NCI-H460 (cell line): Measurements from ENCODE around the gene WBP1. TPM values are rescaled to one million over a fixed set of nuclear protein-coding genes. Genes with fewer than 3 reads are reported as not detected.
"Not testable (repeated sequence)": the region's sequence is repeated elsewhere in the genome, so short reads cannot be mapped to it uniquely, and the experiment has no call there.

Source experiments
- DNase-seq: peaks from one replicate; pipeline ENCODE4 v3.0.0-alpha.2; 2016; ENCODE audit warnings: low read depth; ENCODE audit errors: extremely low read depth
- total RNA-seq: library from RNA; depleted of rRNA; stranded (reverse); fragments of >200 nt; shearing (Covaris generic); gene quantifications from 2 replicates; pipeline ENCODE4 v1.2.3, GENCODE V29; 2014

WBP1 gene
- total RNA-seq, 1 experiment from 2014 or later, result 44.2 TPM

- DNase-seq, result no peak
These were observed 32.0 kb upstream of the WBP1 start for GRCh38 chr2:74426181-74426758.

- no peak for DNase-seq
These were observed 30.7 kb upstream of the WBP1 start for GRCh38 chr2:74427551-74427950.

- no peak for DNase-seq
These were observed 29.6 kb upstream of the WBP1 start for GRCh38 chr2:74428675-74429074.

GRCh38 chr2:74429487-74430451, 28.5 kb upstream of the WBP1 start:
- no peak for DNase-seq

DNA sequence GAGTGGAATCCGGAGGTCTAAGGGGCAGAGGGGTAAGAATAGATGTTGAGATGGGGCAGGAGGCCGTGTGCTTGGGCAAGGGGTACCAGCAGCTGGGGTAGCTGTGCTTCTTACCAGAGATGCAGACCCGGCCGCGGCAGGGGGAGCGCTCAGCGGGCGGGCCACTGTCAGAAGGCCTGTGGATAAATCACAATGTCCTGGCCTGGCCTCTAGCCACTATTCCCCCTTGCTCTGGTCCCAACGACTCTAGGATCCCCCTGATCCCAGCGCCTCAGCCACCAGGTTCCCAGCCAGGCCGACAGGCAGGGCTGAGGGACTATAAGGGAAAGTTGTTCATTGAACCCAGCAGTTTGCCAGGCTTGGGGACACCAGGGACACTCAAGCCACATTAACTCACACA, 27.7 kb upstream of the WBP1 start:
- DNase-seq, result no peak

GRCh38 chr2:74436111-74436805, 22.0 kb upstream of the WBP1 start:
- DNase-seq, result no peak

GRCh38 chr2:74436848-74437695, 21.2 kb upstream of the WBP1 start:
- no peak for DNase-seq

DNA sequence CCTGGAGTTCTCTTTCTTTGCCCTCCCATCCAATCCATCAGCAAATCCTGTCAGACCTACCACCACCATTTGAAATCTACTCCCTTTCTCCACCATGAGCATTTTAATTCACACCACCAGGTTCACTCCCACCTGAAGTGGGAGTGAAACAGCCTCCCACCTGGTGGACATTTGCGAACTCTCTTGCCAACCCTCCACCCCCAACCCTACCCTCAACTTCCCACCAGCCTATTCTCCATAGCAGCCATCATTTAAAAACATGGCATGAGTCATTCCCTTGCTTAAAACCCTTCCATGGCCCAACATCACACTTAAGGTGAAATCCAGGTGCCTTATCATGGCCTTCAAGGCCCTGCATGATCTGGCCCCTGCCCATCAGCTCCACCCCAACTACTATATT, 20.0 kb upstream of the WBP1 start:
- DNase-seq, result no peak

DNA sequence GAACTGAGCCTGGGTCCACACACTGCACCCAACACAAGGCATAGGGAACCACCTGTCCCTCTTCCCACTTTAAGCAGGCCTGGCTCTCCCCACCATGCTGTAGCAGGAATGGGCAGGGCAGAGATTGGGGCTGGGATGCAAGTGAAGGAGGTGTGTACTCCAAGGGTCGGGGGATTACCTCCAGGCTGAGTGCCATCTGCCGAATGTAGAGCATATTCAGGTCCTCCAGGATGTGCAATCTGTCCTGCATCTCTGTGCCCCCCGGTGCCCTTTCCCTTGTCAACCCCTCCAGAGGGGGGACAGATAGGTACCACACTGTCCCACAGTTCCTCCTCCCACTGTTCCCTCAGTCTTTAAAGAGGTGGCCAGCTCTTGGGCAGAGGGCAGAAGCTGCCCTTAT, 18.9 kb upstream of the WBP1 start:
- DNase-seq, result no peak

GRCh38 chr2:74439803-74440377, 18.3 kb upstream of the WBP1 start:
- DNase-seq, result no peak

DNA sequence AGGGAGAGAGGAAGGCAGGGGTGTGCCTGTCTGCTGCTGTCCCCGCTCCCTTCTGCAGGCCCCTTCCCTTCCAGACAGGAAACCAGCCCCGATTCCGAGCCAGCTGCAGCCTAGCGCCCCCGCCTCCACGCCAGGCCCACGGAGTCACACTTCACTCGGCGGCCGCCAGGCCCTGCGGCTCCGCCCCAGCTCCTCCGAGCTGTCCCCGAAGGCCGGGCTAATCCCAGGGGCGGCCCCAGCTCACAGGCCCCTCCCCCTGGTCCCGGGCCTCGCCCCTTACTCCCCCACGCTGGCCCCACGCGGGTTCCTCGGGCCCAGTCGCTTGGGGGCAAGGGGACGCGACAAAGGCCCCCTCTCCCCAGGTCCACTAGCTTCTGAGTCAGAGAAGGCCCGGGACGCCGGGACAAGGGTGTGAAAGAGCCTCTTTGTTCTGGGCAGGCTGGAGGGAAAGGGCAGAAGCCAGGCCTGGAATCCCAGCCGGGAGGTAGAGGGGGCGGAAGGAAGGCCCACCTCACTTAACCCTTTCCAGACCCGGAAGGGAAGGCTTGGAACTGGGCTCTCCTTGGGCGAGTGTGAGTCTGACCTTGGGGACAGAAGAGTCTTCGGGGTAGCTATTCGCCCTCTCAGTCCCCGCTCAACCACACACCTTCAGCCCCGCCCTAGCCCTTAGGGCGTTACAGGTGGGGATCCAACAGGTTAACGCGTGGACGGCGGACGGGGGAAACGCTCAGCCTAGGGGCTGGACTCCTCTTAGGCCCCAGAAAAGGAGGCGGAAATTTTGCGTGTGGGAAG, 17.7 kb upstream of the WBP1 start:
- DNase-seq, result peak; percentile 67

DNA sequence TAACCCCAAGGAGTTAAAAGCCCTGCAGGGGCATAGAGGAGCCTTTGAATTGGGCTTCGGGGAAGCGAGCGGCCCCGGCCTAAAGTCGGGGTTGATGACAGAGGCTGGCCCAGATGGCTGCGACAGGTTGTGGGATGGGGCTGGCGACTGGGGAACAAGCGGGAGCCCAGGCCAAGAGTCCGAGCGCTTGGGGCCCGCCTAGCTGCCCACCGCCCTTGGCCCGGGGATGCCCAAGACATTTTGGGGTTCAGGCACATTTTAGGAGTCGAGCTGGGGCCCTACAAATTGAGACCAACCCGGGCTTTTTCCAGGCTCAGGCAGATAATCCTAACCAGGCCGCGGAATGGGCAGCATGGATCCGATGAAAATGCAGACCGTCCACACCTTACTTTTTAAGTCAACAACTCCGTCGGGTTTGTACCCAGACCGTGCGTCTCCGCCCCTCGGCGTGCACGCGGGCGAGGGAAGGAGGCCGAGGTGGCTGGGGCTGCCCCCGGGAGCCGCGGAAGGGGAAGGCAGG, 17.0 kb upstream of the WBP1 start:
- DNase-seq, result no peak

DNA sequence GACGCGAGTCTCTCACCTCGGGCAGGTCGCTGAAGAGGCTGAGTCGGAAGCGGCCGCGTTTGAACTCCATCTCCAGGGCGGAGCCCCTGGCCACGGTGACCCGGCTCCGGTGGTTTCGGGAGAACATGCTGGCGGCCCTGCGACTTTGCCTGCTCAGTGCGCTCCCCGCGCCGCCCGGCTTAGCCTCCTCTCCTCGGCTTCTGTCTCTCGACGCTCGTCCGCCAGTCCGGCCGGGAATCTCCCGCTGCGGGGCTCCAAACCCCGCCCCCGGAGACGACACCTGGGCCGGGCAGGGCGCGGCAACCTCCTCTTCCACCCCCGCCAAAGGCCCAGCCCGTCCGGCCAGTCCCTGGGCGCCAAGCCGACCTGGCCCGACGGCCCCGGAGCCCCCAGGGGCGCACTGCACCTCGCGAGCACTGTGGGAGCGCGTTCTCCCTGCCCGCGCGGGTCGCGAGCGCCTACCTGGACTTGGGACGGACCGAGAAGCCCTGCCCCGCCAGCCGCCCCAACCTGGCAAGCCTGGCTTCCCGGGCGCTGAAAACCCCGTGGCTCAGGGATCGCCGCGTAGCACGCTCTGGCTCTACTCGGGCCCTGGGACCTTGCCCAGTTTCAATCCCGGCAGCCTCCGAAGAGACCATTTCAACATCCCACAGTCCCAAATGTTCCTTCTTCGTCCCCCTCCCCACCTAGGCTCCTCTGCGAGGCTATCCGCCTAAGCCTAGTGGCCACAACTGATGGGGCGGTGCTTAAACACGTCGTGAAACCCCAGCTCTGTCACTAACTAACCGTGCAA, 16.4 kb upstream of the WBP1 start, which contains the start of gene RTKN:
Gene RTKN, minus strand, starts transcription at position 248 of the 793 bp plus-strand sequence. Its CDS starts 121 bp downstream, at position 127.
- no peak for DNase-seq

DNA sequence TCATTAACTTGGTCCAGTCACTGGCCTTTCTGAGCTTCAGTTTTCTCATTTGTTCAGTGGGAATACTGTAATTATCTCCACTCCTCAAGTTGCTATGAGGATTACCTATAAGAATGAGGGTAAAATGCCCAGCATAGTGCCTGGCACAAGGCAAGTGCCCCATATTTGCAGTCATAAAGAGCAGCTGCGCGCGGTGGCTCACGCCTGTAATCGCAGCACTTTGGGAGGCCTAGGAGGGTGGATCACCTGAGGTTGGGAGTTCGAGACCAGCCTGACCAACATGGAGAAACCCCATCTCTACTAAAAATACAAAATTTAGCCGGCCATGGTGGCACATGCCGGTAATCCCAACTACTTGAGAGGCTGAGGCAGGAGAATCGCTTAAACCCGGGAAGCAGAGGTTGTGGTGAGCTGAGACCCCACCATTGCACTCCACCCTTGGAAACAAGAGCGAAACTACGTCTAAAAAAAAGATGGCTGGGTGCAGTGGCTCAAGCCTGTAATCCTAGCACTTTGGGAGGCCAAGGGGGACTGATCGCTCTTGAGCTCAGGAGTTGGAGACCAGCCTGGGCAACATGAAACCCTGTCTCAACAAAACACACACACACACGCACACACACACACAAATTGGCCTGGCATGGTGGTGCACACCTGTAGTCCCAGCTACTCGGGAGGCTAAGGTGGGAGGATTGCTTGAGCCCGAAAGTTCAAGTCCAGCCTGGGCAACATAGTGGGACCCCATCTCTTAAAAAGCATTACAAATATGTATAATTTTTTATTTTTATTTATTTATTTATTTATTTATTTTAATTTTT, 15.5 kb upstream of the WBP1 start:
- DNase-seq, result not testable (repeated sequence)

GRCh38 chr2:74444498-74445318, 13.5 kb upstream of the WBP1 start:
- DNase-seq, result no peak

DNA sequence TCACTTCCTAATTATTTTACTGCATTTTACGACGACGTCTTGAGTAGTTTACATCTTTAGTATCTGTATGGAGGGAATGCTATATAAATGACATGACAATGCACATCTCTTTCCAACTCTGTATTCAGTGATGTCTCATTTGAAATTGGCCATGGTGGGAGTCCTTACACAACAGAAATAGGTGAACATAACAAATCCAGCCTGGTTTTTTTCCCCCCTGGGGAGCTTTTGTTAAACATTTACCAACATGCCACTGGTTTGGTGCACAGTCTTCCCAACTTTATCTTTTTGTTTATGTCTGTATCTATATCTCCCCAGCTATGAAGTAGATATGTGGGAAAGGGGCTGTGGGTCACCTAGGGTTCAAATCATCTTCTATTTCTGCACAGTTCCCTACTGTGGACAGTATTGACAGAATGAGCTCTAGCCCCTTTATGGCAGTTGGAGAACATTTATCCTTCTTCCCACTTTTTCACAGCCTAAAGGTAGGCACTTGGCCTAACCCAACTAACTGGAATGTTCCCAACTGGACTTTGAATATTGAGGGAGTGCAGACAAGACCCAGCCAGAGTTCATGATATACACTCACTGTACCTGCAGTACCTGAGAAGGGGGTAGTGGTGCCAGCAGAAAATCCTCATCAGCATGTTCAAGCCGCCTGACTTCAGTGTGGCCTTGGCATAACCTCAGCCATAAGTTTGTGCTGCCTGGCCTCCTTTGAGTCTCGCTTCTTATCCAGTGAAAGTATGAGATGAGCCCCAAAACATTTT, 10.8 kb upstream of the WBP1 start:
- DNase-seq, result no peak
